Glutamatergic neuron (in vitro differentiated cells): ENCODE data around the gene UGT1A3. TPM values are rescaled to one million over a fixed set of nuclear protein-coding genes. Genes with fewer than 3 reads are reported as not detected.

Experiments used
- DNase-seq: peaks from one replicate; pipeline ENCODE4 v3.0.0; 2022
- H3K27ac Mint-ChIP-seq: one replicate; pipeline ENCODE4 v1.8.0; 2020; ENCODE audit warnings: mild to moderate bottlenecking, mixed read lengths, inconsistent platforms; ENCODE audit not compliant: unreplicated experiment
- H3K27me3 Mint-ChIP-seq: one replicate; pipeline ENCODE4 v1.8.0; 2020; ENCODE audit warnings: mild to moderate bottlenecking, moderate library complexity, mixed read lengths, inconsistent platforms; ENCODE audit not compliant: unreplicated experiment
- H3K36me3 Mint-ChIP-seq: one replicate; pipeline ENCODE4 v1.8.0; 2020; ENCODE audit warnings: mild to moderate bottlenecking, mixed read lengths, inconsistent platforms; ENCODE audit not compliant: unreplicated experiment
- H3K4me1 Mint-ChIP-seq: one replicate; pipeline ENCODE4 v1.8.0; 2020; ENCODE audit warnings: mild to moderate bottlenecking, low read depth, mixed read lengths, inconsistent platforms; ENCODE audit not compliant: unreplicated experiment
- H3K4me3 Mint-ChIP-seq: one replicate; pipeline ENCODE4 v1.8.0; 2020; ENCODE audit warnings: mild to moderate bottlenecking, mixed read lengths, inconsistent platforms; ENCODE audit not compliant: unreplicated experiment
- H3K9me3 Mint-ChIP-seq: one replicate; pipeline ENCODE4 v1.8.0; 2020; ENCODE audit warnings: mild to moderate bottlenecking, moderate library complexity, mixed read lengths, inconsistent platforms; ENCODE audit not compliant: unreplicated experiment
- total RNA-seq: library from RNA; stranded (reverse); fragmentation: NEBNext Ultra II Directional; extraction: Animal tissue kit (Norgen Biotek cat#: 25700); gene quantifications from one replicate; pipeline ENCODE4 v1.2.1, GENCODE V29; 2021; ENCODE audit not compliant: unreplicated experiment
- TF ChIP-seq, protein P1 (sequence below): fragments of 200-600 bp; sonication (generic); IDR thresholded peaks from one replicate; pipeline ENCODE4 v1.5.0; 2021; ENCODE audit not compliant: partially characterized antibody, unreplicated experiment

UGT1A3 gene
- total RNA-seq, 1 donor from 2014 or later, result not detected

GRCh38 chr2:233769260-233769659 is 40.4 kb downstream of the UGT1A3 start:
- Mint-ChIP-seq H3K4me3 (no peak overlapping the region), H3K27ac (no peak overlapping the region)

GRCh38 chr2:233772153-233772552 is 43.3 kb downstream of the UGT1A3 start:
- Mint-ChIP-seq H3K36me3 (peaks cover 12% of the 10 kb centered on the region), H3K4me3 (no peak overlapping the region), H3K4me1 (no peaks in the 10 kb centered on the region), H3K27ac (no peak overlapping the region), H3K27me3 (no peaks in the 10 kb centered on the region), H3K9me3 (no peaks in the 10 kb centered on the region)
- no peak for DNase-seq
- TF ChIP-seq, protein P1, sequence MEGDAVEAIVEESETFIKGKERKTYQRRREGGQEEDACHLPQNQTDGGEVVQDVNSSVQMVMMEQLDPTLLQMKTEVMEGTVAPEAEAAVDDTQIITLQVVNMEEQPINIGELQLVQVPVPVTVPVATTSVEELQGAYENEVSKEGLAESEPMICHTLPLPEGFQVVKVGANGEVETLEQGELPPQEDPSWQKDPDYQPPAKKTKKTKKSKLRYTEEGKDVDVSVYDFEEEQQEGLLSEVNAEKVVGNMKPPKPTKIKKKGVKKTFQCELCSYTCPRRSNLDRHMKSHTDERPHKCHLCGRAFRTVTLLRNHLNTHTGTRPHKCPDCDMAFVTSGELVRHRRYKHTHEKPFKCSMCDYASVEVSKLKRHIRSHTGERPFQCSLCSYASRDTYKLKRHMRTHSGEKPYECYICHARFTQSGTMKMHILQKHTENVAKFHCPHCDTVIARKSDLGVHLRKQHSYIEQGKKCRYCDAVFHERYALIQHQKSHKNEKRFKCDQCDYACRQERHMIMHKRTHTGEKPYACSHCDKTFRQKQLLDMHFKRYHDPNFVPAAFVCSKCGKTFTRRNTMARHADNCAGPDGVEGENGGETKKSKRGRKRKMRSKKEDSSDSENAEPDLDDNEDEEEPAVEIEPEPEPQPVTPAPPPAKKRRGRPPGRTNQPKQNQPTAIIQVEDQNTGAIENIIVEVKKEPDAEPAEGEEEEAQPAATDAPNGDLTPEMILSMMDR, result no peak

More at GRCh38 chr2:233769260-233769659, 40.4 kb downstream of the UGT1A3 start:
- TF ChIP-seq, protein P1, result no peak
- no peaks in the 10 kb centered on the region for H3K36me3 Mint-ChIP-seq
- H3K4me1 Mint-ChIP-seq, result no peaks in the 10 kb centered on the region
- H3K9me3 Mint-ChIP-seq, result no peaks in the 10 kb centered on the region
- DNase-seq, result no peak
- no peaks in the 10 kb centered on the region for H3K27me3 Mint-ChIP-seq

DNA sequence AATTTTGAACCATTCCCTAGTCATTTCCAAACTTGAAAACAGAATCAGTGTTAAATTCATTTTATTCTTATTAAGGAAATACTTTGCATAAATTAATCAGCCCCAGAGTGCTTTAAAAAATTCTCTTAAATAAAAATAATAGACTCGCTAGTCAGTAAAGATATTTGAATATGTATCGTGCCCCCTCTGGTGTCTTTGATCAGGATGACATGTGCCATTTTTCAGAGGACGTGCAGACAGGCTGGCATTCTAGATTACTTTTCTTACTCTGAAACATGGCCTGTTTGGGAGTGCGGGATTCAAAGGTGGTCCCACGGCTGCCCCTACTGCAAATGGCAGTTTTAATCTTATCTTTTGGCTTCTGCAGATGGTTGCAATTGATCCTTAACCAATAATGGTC is 43.7 kb downstream of the UGT1A3 start:
- no peak for DNase-seq
- H3K9me3 Mint-ChIP-seq, result no peaks in the 10 kb centered on the region
- no peak overlapping the region for H3K4me3 Mint-ChIP-seq

DNA sequence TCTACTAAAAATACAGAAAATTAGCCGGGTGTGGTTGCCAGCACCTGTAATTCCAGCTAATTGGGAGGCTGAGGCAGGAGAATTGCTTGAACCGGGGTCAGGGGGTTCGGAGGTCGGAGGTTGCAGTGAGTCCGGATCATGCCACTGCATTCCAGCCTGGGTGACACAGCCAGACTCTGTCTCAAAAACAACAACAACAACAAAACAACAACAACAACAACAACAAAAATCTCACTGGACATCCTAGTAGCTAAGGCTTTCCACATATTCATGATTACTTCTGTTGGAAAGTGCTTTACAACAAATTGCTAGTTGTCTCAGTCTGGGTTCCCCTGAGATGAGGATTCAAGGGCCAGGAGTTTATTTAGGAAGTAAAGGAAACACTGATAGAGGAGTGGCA is 45.0 kb downstream of the UGT1A3 start:
- no peaks in the 10 kb centered on the region for H3K4me1 Mint-ChIP-seq
- DNase-seq, result no peak
- no peak overlapping the region for H3K4me3 Mint-ChIP-seq
- TF ChIP-seq, protein P1, result no peak
- peaks cover 1% of the 10 kb centered on the region for H3K27me3 Mint-ChIP-seq
- no peaks in the 10 kb centered on the region for H3K9me3 Mint-ChIP-seq
- H3K27ac Mint-ChIP-seq, result no peak overlapping the region
- peaks cover 17% of the 10 kb centered on the region for H3K36me3 Mint-ChIP-seq

More for the DNA sequence above, 43.7 kb downstream of the UGT1A3 start:
- Mint-ChIP-seq H3K27me3 (no peaks in the 10 kb centered on the region), H3K36me3 (peaks cover 12% of the 10 kb centered on the region), H3K4me1 (no peaks in the 10 kb centered on the region), H3K27ac (no peak overlapping the region)
- TF ChIP-seq, protein P1, result no peak

DNA sequence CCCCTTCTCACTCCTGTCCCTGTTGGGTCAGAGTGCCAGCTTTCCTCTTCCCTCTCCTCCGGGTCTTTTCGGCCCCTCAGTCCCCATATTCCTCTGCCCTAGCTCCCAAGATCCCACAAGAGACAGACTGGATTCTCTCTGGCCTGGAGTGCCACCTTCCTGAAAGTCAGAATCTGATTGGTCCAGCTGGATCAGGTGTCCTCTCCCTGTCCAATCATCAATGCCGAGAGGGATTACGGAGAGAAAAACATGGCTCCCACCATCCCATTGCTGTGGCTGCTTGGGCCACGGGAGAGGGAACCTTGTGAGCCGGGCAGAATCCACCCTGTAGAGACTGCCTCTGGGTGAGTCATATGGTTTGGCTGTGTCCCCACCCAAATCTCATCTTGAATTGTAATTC is 46.6 kb downstream of the UGT1A3 start:
- Mint-ChIP-seq H3K4me3 (no peak overlapping the region), H3K27me3 (peaks cover 1% of the 10 kb centered on the region), H3K9me3 (no peaks in the 10 kb centered on the region), H3K36me3 (peaks cover 17% of the 10 kb centered on the region), H3K4me1 (no peaks in the 10 kb centered on the region), H3K27ac (no peak overlapping the region)
- DNase-seq, result no peak
- TF ChIP-seq, protein P1, result no peak
